GM18868 (cell line): Measurements from ENCODE around the gene SEL1L3.
"Not testable (repeated sequence)": the region's sequence is repeated elsewhere in the genome, so short reads cannot be mapped to it uniquely, and the experiment has no call there.

Experiments used
- ATAC-seq: cut with Tn5 transposase; IDR thresholded peaks from one replicate; pipeline ENCODE4 v1.9.1; 2021; ENCODE audit warnings: mild to moderate bottlenecking, moderate library complexity; ENCODE audit not compliant: unreplicated experiment

The SEL1L3 gene

DNA sequence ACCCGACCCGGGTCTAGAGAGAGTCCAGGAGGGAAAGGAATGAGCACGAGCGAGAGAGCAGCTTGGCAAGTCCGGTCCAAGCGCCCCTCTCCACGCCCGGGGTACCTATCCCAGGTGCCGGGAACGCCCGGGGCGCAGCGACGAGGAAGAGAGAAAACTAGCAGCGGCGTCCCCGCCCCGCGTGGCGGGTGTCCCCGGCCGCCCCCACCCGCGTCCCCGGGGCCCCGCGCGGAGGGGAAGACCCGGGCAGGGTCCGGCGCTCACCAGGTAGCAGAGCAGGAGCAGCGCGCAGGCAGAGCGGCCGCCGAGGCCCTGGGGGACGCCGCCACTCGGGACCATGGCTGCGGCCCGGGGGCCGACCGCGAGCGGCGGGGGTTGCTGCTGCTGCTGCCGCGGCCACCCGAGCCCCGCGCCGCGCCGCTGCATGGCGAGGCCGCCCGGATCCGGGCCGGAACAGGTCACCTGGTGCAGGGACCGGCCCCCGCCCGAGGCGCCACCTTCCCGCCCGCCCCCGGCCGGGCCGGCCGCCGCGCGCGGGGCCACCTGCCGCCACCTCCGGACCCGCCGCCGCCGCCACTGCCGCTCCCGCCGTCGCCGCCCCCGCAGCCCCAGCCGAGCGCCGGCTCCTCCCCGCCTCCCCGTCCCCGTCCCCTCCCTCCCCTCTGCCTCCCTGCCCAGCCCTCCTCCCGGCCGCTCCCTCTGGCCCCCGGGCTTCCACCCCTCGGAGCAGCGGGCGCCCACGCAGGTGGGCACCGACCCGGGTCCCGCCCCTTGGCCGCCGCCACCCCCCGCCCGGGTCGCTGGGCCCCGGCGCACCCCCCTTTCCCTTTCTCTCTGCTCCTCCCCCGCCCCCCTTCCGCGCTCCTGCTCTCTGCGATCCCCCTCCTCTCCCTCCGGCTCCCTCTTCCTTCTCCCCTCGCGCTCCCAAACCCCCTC, at the start of gene SEL1L3:
Gene SEL1L3, minus strand, starts transcription at position 578 of the 936 bp plus-strand sequence. Its CDS starts 152 bp downstream, at position 426.
- ATAC-seq = peak; percentile 34

- ATAC-seq = no peak
Observed at GRCh38 chr4:25911356-25911755, 48.6 kb upstream of the SEL1L3 start.

DNA sequence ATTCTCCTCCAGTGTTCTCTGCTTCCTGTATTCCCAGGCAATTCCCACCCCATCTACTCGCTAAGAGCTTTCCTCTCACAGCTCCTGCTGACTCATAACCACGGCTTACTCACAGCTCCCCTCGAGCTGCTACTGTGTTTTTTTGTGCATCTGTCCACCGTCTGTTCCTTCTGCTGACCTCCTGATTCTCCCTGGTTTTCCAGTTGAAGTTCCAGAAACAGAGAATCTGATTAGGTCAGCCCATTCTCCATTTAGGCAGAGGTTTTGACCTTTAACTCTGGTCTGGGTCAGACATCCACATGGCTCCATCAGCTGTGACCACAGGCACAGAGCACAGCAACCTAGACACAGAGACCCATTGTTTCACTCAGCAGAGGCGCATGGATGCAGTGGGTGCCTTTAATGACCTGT, 45.7 kb upstream of the SEL1L3 start:
- no peak for ATAC-seq

- ATAC-seq = not testable (repeated sequence)
Observed at GRCh38 chr4:25906113-25906512, 43.3 kb upstream of the SEL1L3 start.

DNA sequence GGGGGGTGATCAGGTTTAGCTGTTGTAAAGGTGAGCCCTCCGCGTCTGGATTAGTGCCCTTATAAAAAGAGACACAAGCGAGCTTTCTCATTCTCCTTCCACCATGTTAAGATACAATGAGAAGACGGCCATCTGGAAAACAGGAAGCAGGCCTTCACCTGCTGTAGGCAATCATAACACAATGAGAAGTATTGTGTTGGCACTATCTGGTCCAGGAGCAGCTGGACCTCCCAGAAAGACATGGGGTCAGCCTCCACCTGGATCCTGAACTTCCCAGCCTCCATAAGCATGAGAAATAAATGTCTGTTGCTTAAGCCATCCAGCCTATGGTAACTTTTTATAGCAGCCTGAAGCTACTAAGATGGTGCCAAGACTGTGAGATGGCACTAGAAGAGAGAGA, 42.6 kb upstream of the SEL1L3 start:
- ATAC-seq = no peak

DNA sequence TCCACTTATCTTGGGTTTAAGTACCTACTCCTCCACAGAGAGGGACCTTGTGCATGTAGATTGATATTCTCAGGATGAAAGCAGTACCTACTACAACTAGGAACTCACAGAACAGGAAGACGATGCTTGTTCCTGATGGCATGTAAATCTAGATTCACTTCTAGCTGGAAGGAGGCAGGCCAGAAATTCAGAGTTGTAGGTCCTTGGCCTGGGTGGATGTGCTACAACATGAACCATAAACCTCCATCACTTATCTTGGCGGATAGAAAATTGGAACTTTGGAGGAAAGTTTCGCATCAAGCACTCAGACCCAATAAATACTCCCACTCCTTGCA, 41.9 kb upstream of the SEL1L3 start:
- ATAC-seq = peak; percentile 47

GRCh38 chr4:25903900-25904747, 41.3 kb upstream of the SEL1L3 start:
- ATAC-seq = peak; percentile 53

GRCh38 chr4:25901030-25901430, 38.2 kb upstream of the SEL1L3 start:
- no peak for ATAC-seq

DNA sequence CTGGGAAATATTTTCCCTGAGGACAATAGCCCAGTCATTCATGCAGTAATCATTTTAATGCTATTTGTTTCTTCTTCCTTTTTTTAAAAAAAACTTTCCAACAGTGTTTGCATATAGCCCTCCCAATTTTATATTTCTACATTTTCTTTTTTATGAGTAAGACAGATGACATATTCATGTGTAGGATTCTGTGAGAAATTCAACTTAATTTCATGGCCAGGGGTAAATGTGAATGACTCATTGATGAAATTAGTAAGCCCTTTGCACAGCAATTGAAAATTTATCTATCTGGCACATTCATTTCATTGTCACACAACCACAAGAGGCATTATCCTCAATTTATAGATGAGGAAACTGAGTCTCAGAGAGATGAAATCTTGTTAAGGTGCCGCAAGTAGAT, 37.5 kb upstream of the SEL1L3 start:
- no peak for ATAC-seq

GRCh38 chr4:25896776-25897539, 34.2 kb upstream of the SEL1L3 start:
- ATAC-seq = no peak

DNA sequence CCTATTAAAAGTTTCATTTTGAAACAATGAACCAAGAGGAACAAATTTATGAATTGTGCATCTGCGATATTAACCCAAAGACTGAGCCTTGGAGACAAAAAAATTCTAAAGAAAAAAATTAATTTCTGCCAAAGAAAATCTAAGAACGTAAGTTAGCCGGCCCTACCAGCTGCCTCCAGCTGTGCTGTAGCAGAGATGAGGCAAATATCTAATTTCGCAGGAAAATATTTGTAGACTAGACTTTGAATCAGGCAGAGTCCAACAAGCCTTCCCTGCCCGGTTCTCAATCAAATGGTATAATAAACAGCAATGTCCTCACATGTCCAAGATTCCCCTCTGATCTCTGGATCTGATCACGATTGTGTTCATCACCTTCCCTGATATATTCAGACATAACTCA, 30.0 kb upstream of the SEL1L3 start:
- ATAC-seq = no peak

DNA sequence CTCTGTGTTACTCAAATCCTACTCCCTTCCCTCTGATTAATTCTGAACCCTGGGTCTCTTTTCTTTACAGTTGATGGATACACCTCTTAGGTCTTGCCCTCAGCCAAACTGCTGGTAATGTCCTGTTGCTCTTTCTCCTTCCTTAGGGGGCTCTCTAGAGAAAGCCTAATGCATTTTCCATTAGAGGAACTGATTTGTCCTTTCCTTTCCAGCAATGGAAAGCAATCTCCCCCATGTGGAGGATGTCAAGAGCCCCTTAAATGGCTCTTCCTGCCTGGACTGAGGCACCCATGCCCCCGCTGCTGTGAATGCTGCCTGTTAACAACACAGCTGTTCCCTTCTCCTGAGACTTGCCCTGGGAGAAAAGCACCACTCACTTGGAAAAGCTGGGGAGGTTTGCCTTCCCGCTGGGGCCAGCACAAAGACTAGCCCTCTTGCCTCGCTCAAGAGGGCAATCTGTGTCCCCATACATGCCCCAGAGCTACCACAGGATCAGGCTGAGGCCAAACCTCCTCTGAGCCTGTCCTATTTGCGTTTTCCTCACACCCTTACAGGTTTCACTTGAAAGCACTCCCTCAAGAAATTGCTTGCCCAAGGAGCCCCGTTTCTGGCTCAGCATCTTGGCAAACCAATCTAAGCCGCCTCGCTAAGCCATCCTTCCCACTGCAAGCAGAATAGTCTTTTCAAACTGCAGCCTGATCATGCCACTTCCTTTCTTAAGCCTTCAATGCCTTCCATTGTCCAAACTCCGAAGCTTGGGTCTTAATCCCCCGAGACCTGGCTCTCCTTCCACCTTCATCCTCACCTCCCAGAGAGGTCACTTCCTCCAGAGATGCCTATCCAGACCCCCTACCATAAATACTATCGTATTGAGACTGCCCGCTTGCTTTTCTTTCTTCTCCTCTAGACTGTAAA, 28.0 kb upstream of the SEL1L3 start:
- ATAC-seq = no peak

DNA sequence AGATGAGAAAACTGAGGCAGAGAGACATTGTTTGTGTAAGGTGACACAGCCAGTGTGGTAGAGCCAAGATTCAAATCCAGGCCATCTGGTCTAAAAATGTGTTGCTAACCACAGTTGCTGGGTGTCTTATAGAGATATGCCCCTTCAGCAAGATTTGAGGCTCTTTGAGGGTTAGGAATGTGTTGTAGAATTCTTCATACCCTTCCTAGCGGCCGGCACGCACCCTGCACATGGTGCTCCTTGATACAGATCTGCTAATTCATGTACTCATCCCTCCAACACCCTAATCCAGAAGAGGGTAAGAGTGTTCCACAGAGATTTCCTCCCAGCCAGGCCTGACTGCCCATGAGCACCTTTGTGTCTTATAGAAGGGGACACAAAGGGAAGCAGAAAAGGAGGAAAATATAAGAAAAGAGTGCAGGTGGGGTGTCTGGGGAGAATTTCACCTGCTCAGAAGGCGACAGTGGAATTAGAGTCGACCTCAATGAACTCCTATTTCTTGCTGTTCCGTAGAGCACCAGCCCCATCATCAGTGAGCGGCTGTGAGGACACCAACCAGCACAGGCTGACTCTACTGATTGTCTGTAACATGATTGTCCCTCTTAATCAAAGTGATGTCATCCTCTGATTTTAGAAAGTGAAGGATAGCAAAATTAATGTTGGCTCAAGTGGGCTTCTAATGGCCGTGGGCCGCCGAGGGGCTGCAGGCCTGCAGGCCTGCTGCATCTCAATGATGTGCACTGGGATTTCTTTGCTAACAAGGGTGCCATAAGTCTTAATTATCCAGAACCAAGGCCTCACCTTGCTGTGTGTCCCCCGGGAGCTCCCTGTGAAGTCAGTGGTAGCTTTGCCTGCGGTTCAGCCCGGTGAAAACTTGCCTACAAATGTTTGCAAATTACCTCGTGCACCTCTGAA, 27.1 kb upstream of the SEL1L3 start:
- ATAC-seq = no peak

GRCh38 chr4:25888781-25889180, 26.0 kb upstream of the SEL1L3 start:
- no peak for ATAC-seq

GRCh38 chr4:25884031-25884782, 21.4 kb upstream of the SEL1L3 start:
- peak; percentile 70 for ATAC-seq

GRCh38 chr4:25883565-25883964, 20.8 kb upstream of the SEL1L3 start:
- no peak for ATAC-seq

- no peak for ATAC-seq
Observed at GRCh38 chr4:25882226-25882625, 19.4 kb upstream of the SEL1L3 start.

DNA sequence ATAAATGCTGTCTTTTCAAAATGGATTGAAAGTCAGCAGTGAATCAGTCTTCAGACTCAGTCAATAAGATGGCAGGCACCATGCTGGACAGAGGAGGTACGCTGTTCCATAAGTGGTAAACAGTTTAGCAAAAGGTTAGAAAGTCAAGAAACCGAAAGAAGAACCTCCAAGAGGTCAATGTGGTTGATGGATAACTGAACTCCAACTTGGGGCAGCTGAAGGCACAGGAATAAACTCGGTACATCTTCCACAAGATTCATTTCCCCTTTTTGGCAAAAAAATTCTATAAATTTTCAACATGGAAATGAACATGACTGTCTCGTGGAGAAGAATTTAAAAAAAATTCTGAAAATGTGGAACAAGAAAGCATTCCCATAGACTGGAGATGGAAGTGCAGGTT, 18.4 kb upstream of the SEL1L3 start:
- ATAC-seq = no peak
